NCI-H2107 treated with DMSO at 0.1 percent for 48 hours (cell line): ENCODE results near the gene HYI.
"Not testable (repeated sequence)": the region's sequence is repeated elsewhere in the genome, so short reads cannot be mapped to it uniquely, and the experiment has no call there.

Experiments used
- DNase-seq: peaks from one replicate; lab custom pipeline; 2025; ENCODE audit not compliant: unreplicated experiment; lab: John Stamatoyannopoulos, UW

HYI gene

DNA sequence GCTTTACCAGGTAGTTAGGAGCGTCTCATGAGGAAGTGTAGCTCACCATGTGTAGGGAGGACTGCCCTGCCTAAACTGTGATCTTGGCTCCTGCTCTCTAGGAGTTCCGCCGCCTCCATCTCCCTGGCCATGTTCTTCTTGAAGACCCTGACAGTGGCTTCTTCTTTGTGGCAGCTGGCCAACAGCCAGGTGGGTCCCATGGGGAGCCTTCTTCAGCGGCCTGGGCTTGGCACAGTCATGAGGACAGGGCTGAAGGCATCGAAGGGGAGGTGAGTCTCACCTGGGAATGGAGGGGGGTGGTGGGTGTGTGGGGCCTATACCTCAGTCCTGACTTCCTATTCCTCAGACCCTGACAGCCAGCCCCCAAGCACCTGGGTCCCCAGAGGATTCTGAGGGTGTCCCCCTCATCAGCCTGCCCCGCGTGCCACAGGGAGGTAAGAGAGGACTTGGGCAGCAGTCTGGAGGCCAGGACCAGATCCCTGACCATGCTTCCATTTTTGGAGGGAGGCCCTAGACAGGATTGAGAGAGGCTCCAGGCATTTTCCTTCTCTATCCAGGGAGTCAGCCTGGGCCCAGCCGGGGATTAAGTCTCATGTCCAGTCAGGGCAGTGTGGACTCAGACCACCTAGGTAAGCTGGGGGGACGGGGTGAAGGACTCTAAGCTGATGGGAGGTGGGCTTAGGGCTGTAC is 21.4 kb downstream of the HYI start:
- DNase-seq: no peak

DNA sequence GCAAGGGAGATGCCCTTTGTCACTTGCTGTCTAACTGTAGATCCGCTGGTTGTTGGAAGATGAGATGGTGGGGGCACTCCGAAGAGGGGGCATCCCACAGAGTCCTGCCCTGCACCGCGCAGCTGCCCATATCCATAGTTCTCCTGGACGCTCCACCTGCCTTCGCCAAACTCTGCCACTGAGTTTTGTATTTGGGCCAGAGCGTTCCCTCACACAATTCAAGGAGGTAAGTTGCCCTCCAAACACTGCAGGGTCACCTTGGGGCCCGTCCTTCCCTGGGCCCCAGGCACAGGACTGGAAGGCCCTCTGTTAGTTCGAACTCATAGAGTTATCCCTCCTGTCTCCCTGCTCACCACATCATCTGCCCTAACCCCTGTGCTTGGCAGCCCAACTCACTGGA is 22.1 kb downstream of the HYI start:
- no peak for DNase-seq

DNA sequence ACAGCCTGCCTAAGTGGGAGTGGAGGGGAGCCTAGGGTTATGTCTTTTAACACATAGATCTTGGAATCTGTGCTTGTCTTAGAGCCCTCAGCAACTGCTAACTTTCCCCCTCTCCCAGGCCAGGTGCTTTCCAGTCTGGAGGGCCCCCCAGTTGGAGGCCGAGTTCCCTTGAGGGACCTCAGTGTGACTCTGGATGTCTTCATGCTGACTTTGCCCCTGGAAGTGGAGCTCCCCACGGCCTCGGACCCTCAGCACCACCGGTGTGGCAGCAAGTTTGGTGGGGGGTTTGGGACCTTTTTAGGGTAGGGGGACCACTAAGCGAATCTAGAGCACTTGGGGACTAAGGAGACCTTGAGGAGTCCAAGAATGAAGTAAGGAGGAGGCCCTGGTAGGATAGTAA is 22.9 kb downstream of the HYI start:
- no peak for DNase-seq

DNA sequence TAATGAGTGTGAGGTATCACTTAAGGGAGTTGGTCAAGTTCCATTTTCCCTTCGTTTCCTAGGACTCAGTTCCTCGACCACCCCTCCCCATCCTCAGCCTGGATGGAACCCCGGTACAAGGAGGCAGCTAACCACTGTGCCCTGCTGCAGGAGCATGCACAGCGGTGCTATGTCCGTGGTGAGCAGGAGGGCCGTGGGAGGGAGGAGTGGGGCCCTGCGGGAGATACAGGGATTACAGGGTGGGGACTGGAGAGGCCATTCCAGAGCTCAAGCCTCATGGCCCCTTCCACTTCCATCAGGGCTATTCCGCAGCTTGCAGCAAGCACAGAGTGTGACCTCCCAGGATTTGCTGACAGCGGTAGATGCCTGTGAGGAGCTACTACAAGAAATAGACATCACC is 25.8 kb downstream of the HYI start:
- DNase-seq: no peak

DNA sequence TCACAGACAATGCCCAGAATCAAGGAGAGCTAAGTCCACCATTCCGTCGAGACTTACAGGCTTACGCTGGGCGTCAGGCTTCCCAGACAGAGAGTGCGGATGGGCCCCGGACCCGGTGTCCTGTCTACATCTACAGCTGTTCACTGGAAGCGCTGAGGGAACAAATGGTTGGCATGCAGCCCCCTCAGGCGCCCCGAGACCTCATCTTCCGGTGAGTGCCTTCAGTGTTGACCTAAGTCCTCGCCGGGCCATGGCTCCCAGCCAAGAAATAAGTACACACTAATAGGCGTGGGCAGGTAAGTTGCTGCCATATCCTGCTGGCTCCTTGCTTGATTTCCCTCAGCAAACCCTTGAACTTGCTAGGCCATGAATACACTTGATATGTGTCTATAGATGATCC is 26.2 kb downstream of the HYI start:
- DNase-seq: no peak

DNA sequence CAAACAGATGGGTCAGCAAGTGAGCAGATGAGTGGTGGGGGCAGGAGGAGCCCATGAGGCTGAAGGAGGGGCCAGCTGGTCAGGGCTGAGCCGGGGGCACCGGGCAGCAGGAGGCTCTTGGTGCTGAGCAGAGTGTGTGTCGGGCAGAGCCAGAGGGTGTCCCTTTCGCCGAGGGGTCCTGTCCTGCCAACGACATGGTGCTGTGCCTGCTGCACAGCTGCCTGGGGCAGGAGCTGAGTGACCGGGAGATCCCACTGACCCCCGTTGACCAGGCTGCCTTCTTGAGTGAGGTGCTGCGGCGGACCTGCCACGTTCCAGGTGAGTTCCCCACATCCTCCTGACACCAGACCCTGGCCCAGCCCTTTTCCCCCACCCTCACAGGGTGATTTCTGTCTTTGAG is 27.5 kb downstream of the HYI start:
- no peak for DNase-seq

DNA sequence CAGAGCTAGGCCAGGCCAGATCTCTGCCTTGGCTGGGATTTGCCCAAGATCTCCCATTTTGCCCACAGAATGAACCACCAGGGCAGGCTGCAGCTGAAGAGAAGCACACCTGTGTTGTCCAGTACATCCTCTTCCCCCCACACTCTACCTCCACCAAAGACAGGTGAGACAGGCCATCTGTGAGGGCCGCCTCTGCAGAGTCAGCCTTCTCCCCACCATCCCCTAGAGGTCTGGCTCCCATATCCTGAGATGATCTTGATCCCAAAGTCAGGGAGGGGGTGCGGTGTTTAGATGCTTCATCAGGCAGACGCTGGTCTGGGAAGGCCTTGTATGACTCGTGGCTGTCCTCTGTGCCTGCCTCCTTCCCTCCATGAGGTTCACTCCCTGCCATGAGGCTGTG is 28.7 kb downstream of the HYI start:
- no peak for DNase-seq

DNA sequence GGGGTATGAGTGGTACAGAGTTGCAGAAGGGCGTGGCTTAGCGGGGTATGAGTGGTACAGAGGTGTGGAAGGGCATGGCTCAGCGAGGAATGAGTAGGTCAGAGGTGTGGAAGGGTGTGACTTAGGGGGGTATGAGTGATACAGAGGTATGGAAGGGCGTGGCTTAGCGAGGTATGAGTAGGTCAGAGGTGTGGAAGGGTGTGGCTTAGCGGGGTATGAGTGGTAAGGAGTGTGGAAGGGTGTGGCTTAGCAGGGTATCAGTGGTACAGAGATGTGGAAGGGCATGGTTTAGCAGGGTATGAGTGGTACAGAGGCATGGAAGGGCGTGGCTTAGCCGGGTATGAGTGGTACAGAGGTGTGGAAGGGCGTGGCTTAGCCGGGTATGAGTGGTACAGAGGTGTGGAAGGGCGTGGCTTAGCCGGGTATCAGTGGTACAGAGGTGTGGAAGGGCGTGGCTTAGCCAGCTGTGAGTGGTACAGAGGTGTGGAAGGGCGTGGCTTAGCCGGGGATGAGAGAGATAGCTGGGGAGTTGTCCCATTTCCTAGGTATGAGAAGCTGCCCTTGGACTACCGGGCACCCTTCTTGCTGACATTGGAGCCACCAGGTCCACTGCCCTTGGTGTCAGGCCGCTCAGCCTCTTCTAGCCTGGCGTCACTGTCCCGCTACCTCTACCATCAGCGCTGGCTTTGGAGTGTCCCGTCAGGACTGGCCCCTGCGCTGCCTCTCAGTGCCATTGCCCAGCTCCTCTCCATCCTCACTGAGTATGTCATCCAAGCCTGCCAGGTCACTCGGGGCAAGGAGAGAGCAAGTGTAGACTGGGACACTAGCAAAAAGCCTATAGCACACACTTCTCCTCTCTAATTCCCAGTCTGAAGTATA is 29.8 kb downstream of the HYI start:
- no peak for DNase-seq

DNA sequence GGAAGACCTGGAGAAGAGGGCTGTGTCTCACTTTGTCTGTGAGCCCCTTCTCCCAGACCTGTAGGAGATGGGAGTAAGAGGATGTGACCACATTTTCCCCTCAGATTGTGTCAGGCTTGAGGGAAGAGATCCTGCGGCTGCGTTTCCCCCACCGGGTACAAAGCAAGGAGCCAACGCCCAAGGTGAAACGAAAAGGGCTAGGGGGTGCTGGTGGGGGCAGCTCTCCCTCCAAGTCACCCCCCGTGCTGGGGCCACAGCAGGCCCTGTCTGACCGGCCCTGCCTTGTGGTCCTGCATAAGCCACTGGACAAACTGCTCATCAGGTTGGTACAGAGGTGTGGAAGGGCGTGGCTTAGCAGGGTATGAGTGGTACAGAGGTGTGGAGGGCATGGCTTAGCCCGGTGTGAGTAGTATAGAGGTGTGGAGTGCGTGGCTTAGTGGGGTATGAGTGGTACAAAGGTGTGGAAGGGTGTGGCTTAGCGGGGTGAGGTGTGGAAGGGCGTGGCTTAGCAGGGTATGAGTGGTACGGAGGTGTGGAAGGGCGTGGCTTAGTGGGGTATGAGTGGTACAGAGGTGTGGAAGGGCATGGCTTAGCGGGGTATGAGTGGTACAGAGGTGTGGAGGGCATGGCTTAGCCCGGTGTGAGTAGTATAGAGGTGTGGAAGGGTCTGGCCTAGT is 30.6 kb downstream of the HYI start:
- no peak for DNase-seq

DNA sequence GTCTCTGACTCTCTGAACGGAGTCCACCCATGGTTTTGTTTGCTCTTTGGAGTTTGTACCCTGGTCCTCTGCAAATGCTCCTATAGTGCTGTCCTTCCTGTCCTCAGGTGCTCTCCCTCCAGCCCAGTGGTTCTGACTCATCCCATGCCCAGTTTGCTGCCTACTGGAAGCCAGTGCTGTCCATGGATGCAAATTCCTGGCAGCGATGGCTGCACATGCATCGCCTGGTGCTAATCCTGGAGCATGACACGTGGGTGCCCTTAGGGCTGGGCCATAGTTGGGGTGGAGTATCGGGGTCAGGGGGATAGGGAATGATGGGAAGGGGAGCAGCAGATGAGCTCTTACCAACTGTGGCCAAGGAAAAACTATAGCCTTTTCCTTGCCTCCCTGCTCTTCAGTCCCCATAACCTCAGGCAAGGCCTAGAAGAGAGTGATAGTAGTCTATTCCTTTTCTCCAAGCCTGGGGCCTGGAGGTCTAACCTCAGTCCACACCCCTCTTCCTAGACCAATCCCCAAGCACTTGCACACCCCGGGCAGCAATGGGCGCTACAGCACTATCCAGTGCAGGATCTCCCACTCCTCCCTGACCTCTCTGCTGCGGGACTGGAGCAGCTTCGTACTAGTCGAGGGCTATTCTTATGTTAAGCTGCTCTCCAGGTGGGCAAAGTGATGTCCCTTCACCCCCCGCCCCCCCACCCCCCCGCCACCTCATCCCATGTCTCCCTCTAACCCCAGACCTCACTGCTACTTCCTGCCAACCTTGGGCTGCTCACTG is 31.6 kb downstream of the HYI start:
- DNase-seq: no peak

DNA sequence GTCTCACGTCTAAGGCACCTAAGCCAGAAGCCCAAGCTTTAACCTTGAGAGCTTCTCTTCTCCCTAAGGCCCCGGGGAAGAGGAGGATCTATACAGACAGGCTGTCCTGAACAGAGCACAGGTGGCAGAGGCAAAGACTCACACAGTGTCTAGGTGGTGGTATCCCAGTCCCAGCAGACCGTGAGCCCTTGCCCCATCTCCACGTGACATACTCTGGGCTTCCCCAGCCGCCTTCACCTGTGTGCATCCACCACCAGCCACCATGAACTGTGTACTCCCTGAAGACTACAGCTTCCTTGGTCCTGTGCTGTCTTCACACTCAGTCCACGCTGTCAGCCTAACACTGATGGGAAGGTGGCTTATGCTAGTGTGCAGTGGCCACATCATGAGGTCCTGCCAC is 32.3 kb downstream of the HYI start:
- DNase-seq: no peak

DNA sequence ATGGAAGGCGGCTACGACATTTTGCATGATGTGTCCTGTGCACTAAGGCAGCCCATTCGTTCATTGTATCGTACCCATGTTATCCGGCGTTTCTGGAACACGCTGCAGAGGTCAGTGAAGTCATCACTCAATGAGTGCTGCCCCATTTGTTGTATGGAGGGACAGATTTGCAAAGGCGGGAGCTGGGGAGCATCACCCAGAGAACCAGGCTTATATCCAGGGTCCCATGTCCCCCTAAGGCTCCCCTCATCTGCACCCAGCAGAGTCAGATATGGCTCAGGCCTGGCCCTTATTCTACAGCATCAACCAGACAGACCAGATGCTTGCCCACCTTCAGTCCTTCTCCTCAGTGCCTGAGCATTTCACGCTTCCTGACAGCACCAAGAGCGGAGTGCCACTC is 32.9 kb downstream of the HYI start:
- no peak for DNase-seq

DNA sequence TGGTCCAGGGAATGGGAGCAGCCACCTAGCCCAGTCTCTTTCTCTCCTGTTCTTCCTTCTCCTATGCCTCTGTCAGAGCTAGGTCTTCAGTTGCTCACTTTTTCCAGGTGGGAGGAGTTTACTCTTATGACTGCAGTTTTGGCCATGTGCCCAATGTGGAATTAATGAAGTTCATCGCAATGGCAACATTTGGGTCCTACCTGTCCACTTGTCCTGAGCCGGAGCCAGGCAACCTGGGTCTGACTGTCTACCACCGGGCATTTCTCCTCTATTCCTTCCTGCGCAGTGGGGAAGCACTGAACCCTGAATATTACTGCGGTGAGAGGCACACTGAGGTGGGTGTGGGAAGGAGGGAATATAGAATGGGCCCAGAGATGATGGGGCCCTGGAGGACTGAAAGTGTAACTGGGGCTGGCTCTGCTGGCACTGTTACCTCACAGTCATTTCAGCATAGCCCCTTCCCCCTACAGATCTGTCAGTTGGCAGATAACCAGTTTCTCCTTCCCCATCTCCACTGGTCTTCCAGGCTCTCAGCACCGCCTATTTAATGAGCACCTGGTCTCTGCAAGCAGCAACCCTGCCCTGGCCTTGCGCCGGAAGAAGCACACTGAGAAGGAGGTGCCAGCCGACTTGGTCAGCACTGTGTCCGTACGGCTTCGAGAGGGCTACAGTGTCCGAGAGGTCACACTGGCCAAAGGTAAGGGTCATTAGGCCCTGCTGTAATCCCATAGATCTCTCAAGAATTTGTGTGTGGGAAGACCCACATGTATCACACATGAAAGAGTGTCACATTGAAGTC is 33.9 kb downstream of the HYI start:
- DNase-seq: no peak

DNA sequence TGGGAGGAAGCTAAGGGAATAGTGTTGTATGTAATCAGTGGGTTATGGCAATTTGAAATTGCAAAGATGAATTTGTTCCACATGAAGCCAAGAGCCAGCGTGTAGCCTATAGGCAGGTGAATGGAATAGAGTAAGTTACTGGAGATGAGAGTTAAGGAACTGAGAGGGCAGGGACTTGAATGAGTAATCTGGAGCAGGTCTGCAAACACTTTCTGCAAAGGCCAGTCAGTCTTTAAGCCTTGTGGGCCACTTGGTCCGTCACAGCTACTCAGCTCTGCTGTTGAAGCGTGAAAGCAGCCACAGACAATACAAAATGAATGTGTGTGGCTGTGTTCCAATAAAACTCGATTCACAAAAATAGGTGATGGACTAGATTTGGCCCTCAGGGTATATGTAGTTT is 34.9 kb downstream of the HYI start:
- peak; percentile 7 for DNase-seq

DNA sequence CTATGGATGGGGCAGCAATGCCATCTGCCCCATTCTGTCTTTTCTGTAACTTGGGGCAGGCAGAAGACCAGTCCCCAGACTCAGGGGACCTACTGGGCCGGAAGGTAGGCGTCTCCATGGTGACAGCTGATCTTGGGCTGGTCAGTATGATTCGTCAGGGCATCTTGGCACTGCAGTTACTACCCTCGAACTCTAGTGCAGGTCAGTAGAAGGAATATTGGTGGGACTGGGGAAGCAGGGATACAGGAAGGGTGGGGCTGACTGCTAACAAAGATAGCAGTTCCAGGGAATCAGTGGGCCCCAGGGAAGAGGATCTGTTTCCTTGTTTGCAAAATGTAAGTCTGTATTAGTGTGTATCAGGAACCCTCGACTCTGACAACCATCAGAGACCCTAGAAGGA is 37.8 kb downstream of the HYI start:
- no peak for DNase-seq

DNA sequence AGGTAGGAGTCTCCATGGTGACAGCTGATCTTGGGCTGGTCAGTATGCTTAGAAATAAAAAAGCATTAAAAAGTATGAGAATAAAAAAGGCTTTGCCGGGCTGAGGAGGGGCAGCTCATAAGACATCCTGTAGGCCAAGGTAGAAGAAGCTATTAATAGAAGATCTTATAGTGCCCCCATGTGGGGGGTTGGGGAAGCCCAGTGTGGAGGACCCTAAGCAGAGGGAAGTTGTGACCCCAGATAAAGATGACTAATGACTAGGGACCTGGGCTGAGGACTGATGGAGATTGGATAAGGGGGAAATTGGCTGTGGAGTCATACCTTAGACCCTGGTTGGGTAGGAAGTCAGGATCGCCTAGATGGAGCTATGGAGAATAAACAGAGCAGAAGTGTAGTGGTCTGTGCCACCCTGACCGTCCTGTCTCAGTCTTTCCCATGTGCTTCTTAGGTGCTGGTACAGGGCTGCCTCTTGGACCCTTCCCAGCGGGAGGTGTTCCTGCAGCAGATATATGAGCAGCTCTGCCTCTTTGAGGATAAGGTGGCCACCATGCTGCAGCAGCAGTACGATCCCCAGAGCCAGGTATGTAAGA is 39.0 kb downstream of the HYI start:
- DNase-seq: peak; percentile 49

DNA sequence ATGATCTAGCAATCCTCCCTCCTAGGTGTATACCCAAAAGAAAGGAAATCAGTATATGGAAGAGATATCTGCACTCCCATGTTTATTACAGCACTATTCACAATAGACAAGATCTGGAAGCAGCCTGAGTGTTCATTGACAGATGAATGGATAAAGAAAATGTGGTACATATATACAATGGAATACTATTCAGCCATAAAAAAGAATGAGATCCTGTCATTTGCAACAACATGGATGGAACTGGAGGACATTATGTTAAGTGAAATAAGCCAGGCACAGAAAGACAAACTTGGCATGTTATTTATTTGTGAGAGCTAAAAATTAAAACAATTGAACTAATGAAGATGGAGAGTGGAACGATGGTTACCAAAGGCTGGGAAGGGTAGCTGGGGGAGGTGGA is 40.3 kb downstream of the HYI start:
- DNase-seq: not testable (repeated sequence)

DNA sequence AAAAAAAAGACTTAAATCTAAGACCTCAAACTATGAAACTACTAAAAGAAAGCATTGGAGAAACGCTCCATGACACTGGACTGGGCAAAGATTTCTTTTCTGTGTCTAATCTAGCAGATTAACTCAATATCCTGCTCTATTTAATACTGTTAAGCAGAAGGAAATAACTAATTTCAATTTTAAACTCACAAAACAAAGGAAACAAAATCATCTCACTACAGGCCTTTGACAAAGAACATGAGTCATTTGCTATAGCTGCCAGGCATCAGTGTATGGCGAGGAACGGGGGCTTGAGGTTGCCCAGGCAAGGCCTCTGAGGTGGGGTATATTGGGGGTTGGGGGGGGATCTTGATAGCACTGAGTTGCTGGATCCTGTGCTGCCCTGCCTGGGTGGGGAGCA is 43.2 kb downstream of the HYI start:
- no peak for DNase-seq

DNA sequence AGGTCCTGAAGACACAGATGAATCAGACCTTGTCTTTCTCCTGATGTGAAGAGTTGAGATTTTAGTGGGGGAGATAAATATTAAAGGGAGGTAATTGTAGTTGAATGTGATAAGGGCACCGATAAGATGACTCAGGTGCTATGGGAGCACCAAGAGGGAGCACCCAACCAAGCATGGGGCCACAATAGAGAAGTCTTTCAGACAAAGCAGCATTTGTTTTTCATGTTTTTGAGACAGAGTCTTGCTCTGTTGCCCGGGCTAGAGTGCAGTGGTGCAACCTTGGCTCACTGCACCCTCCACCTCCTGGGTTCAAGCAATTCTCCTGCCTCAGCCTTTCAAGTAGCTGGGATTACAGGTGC is 47.9 kb downstream of the HYI start:
- DNase-seq: no peak

DNA sequence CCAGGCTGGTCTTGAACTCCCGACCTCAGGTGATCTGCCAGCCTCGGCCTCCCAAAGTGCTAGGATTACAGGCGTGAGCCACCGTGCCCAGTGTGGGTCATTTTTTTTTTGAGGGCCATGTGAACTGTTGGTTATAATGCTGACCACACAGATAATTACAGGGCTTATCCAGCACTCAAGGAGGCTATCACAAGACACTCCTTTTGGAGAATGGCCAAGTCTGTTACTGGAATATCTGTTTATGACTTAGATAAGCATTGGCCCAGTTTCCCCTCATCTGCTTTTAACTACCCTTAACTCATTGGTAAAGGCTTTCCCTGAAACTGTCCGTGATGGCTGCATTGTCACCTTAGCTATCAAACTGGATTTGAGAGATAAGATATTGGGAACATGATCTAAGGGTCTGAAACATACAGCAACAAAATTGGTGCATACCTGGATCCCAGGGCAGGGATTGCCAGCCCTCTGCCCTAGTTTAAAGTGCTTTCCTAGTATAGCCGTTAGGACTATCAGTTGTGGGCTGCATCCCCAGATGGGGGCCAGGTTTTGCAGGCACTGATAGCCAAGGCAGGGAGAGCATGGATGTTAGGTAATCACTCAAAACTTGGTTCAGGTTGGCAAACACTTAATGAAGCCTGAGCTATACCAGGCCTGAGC is 48.4 kb downstream of the HYI start:
- DNase-seq: no peak
